Tibial nerve (tissue), 4 donors: ENCODE measurements around the gene CCDC91. TPM values are rescaled to one million over a fixed set of nuclear protein-coding genes. Genes with fewer than 3 reads are reported as not detected.

Experiments used
- DNase-seq, 2 donors: peaks; one replicate each; pipeline ENCODE4 v3.0.0-alpha.2; 2019; ENCODE audit warnings: low spot score in 2 of 2
- H3K27ac ChIP-seq, 4 donors: fragments of 200-600 bp; sonication (generic) in 3 of 4; one replicate each; pipeline ENCODE4 v1.5.1; 2017 to 2019; ENCODE audit warnings: mild to moderate bottlenecking in 1 of 4
- H3K27me3 ChIP-seq, 2 donors: fragments of 200-600 bp; sonication (generic) in 1 of 2; one replicate each; pipeline versions ENCODE4 v1.5.1 to v1.6.0; 2017 to 2019
- H3K36me3 ChIP-seq, 3 donors: fragments of 200-600 bp; sonication (generic); one replicate each; pipeline ENCODE4 v1.5.1; 2018 to 2019
- H3K4me1 ChIP-seq, 4 donors: fragments of 200-600 bp; sonication (generic) in 3 of 4; one replicate each; pipeline ENCODE4 v1.5.1; 2017 to 2019
- H3K4me3 ChIP-seq, 4 donors: fragments of 200-600 bp; sonication (generic) in 3 of 4; one replicate each; pipeline ENCODE4 v1.5.1; 2017 to 2019; ENCODE audit warnings: mild to moderate bottlenecking in 1 of 4, moderate library complexity in 1 of 4
- H3K9me3 ChIP-seq, 4 donors: fragments of 200-600 bp; sonication (generic) in 3 of 4; one replicate each; pipeline ENCODE4 v1.5.1; 2017 to 2019
- EP300 ChIP-seq, 2 donors: sonication (generic); formaldehyde crosslinking; IDR thresholded peaks; one replicate each; pipeline ENCODE4 v1.6.1; 2017; ENCODE audit warnings: antibody characterized with exemption in 2 of 2, mild to moderate bottlenecking in 1 of 2
- POLR2A ChIP-seq, 2 donors: fragments of 450-650 bp; IDR thresholded peaks; one replicate each; pipeline ENCODE4 v1.6.1; 2017; ENCODE audit warnings: antibody characterized with exemption in 2 of 2, mild to moderate bottlenecking in 2 of 2, moderate library complexity in 2 of 2
- WGBS, 2 donors: methylation state at CpG; one replicate each; pipeline ENCODE4 v1.1.5; 2018; 5-methylcytosine and 5-hydroxymethylcytosine counted together
- total RNA-seq, 4 donors: library from RNA; depleted of rRNA; stranded (reverse); fragments of >200 nt; gene quantifications; one replicate each; pipeline ENCODE4 v1.1.0, GENCODE V29; 2016
- TF ChIP-seq, protein P1 (sequence below), 5 experiments: fragments of 200-600 bp in 3 of 5; fragments of 450-650 bp in 2 of 5; sonication (generic) in 3 of 5; IDR thresholded peaks; one replicate each; pipeline ENCODE4 v1.5.1; 2016 to 2019; ENCODE audit warnings: antibody characterized with exemption in 5 of 5, mild to moderate bottlenecking in 3 of 5, moderate library complexity in 2 of 5

CCDC91 gene
- total RNA-seq, 4 donors from 2014 or later, result 39.0 to 76.5 (median 44.0) TPM

DNA sequence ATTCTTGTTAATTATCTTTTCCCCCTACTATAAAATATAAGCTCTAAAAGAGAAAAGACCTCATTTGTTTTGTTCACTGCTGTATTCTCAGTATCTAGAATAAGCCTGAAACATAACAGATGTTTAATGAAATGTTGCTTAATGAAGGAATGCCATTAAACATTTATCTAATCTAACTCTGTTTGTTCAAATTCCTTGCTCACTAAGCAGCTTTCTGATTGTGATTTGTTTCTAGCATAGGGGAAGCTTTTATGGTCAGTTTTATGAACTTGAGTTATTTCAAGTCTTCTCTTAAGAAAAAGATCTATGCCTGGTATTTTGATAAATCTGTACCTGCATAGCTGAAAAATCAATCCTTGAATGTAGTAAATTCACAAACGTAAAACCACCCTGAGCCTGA lies 308.6 kb downstream of the CCDC91 start:
- Histone ChIP-seq H3K9me3 (no peaks in the 10 kb centered on the region), H3K36me3 (peaks cover 0 to 6% (median 0%) of the 10 kb centered on the region in 3 donors), H3K4me1 (no peaks in the 10 kb centered on the region), H3K4me3 (no peak overlapping the region), H3K27ac (no peak overlapping the region), H3K27me3 (no peaks in the 10 kb centered on the region)
- no peak for TF ChIP-seq EP300 (IDR thresholded peaks at IDR 0.05)
- TF ChIP-seq, protein P1, sequence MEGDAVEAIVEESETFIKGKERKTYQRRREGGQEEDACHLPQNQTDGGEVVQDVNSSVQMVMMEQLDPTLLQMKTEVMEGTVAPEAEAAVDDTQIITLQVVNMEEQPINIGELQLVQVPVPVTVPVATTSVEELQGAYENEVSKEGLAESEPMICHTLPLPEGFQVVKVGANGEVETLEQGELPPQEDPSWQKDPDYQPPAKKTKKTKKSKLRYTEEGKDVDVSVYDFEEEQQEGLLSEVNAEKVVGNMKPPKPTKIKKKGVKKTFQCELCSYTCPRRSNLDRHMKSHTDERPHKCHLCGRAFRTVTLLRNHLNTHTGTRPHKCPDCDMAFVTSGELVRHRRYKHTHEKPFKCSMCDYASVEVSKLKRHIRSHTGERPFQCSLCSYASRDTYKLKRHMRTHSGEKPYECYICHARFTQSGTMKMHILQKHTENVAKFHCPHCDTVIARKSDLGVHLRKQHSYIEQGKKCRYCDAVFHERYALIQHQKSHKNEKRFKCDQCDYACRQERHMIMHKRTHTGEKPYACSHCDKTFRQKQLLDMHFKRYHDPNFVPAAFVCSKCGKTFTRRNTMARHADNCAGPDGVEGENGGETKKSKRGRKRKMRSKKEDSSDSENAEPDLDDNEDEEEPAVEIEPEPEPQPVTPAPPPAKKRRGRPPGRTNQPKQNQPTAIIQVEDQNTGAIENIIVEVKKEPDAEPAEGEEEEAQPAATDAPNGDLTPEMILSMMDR (IDR thresholded peaks at IDR 0.05), result no peak
- TF ChIP-seq POLR2A (IDR thresholded peaks at IDR 0.05), result no peak
- WGBS, 2 donors, result 93 to 94% methylated on average over 1 of the region's 1 CpG
- DNase-seq, result no peak

- Histone ChIP-seq H3K27ac (no peak overlapping the region), H3K4me3 (no peak overlapping the region), H3K4me1 (no peaks in the 10 kb centered on the region), H3K36me3 (peaks cover 0 to 6% (median 0%) of the 10 kb centered on the region in 3 donors), H3K9me3 (no peaks in the 10 kb centered on the region), H3K27me3 (no peaks in the 10 kb centered on the region)
- DNase-seq, result no peak
- TF ChIP-seq POLR2A (IDR thresholded peaks at IDR 0.05) (no peak), EP300 (IDR thresholded peaks at IDR 0.05) (no peak)
- TF ChIP-seq, protein P1 (IDR thresholded peaks at IDR 0.05), result no peak
- WGBS, 2 donors, result 87 to 93% methylated on average over 1 of the region's 1 CpG
Observed at GRCh38 chr12:28500373-28501024, 310.2 kb downstream of the CCDC91 start.

DNA sequence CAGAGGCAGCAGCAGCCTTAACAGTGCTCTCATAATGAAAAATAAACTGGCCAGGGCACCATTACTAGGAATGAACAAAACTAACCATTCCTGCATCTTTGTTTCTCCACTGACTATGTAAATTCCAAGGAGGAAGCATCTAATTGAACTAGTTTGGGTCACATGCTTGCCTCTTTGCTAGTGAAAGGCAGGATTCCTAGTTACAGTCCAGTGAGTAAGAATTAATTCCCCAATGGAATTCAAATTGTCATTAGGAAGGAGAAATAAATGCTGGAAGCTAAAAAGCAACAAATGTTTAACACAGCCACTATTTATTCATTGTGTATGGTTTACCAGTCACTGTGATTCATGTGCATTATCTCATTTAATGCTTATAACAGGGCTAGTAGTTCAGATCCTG lies 316.0 kb downstream of the CCDC91 start:
- H3K27ac ChIP-seq, result no peak overlapping the region
- H3K4me3 ChIP-seq, result no peak overlapping the region
- no peak for DNase-seq
- no peaks in the 10 kb centered on the region for H3K9me3 ChIP-seq
- H3K4me1 ChIP-seq, result peaks cover 0 to 10% (median 0%) of the 10 kb centered on the region in 4 donors
- H3K27me3 ChIP-seq, result no peaks in the 10 kb centered on the region
- no peaks in the 10 kb centered on the region for H3K36me3 ChIP-seq
- TF ChIP-seq POLR2A (IDR thresholded peaks at IDR 0.05) (no peak), EP300 (IDR thresholded peaks at IDR 0.05) (no peak)
- TF ChIP-seq, protein P1 (IDR thresholded peaks at IDR 0.05), result no peak

- Histone ChIP-seq H3K36me3 (no peaks in the 10 kb centered on the region), H3K9me3 (no peaks in the 10 kb centered on the region), H3K4me3 (no peak overlapping the region), H3K4me1 (peaks cover 0 to 10% (median 0%) of the 10 kb centered on the region in 4 donors), H3K27me3 (no peaks in the 10 kb centered on the region), H3K27ac (no peak overlapping the region)
- TF ChIP-seq POLR2A (IDR thresholded peaks at IDR 0.05), result no peak
- TF ChIP-seq, protein P1 (IDR thresholded peaks at IDR 0.05), result no peak
- TF ChIP-seq EP300 (IDR thresholded peaks at IDR 0.05), result no peak
- DNase-seq, result no peak
Observed at GRCh38 chr12:28507033-28507432, 316.8 kb downstream of the CCDC91 start.

DNA sequence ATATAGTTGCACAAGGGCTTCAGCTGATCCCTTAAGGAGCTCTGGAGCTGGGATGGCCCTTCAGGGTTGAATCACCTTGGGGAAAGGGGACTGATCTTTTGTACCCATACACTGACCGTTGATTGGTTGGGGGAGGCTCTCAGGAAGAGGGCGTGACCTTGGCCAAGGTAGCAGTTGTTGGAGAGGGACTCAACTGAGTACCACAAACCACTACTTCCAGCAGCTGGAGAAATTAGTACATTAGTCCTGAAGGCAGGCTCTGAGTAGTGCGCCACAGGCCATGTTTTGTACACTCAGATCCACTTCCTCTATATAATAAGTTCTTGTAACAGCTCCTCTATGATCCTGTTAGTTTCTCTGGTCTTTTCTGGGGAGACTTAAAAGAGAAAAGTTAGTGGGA lies 317.6 kb downstream of the CCDC91 start:
- Histone ChIP-seq H3K4me1 (peaks cover 0 to 10% (median 0%) of the 10 kb centered on the region in 4 donors), H3K4me3 (no peak overlapping the region), H3K27ac (no peak overlapping the region), H3K9me3 (peaks cover 0 to 1% (median 0%) of the 10 kb centered on the region in 4 donors), H3K27me3 (no peaks in the 10 kb centered on the region), H3K36me3 (no peaks in the 10 kb centered on the region)
- TF ChIP-seq EP300 (IDR thresholded peaks at IDR 0.05), result no peak
- no peak for TF ChIP-seq POLR2A (IDR thresholded peaks at IDR 0.05)
- TF ChIP-seq, protein P1 (IDR thresholded peaks at IDR 0.05), result no peak
- DNase-seq, result no peak
- 87 to 97% methylated on average over 3 of the region's 3 CpGs for WGBS, 2 donors
